Stomach (tissue), 9 donors: ENCODE data around the gene FTH1. TPM values are rescaled to one million over a fixed set of nuclear protein-coding genes. Genes with fewer than 3 reads are reported as not detected.

ENCODE experiments used
- DNase-seq, 2 donors: peaks; one replicate each; pipeline versions ENCODE4 v3.0.0 to v3.0.0-alpha.2; 2013 to 2019
- H3K27ac ChIP-seq, 5 donors: fragments of 200-600 bp in 4 of 5; sonication (generic) in 4 of 5; one replicate each; pipeline ENCODE4 v1.5.1; 2013 to 2019; ENCODE audit warnings: mild to moderate bottlenecking in 1 of 5, moderate library complexity in 1 of 5
- H3K27me3 ChIP-seq, 3 donors: fragments of 200-600 bp; sonication (generic); one replicate each; pipeline ENCODE4 v1.5.1; 2017 to 2019; ENCODE audit warnings: mixed run types in 1 of 3
- H3K36me3 ChIP-seq, 4 donors: fragments of 200-600 bp; sonication (generic); 1 replicate in 3 of 4; 2 replicates in 1 of 4; pipeline ENCODE4 v1.5.1; 2016 to 2019
- H3K4me1 ChIP-seq, 4 donors: fragments of 200-600 bp; sonication (generic); one replicate each; pipeline ENCODE4 v1.5.1; 2016 to 2019
- H3K4me3 ChIP-seq, 4 donors: fragments of 200-600 bp; sonication (generic) in 3 of 4; one replicate each; pipeline ENCODE4 v1.5.1; 2016 to 2019; ENCODE audit warnings: mild to moderate bottlenecking in 1 of 4
- H3K9me3 ChIP-seq, 4 donors: fragments of 200-600 bp; sonication (generic); one replicate each; pipeline ENCODE4 v1.5.1; 2016 to 2019
- EP300 ChIP-seq: sonication (generic); formaldehyde crosslinking; IDR thresholded peaks from one replicate; pipeline ENCODE4 v1.6.1; 2017; ENCODE audit warnings: antibody characterized with exemption
- POLR2A ChIP-seq, 4 donors: fragments of 450-650 bp; IDR thresholded peaks; one replicate each; pipeline ENCODE4 v1.6.1; 2016; ENCODE audit warnings: antibody characterized with exemption in 4 of 4, control low read depth in 2 of 4, mild to moderate bottlenecking in 1 of 4, moderate library complexity in 1 of 4
- POLR2AphosphoS5 ChIP-seq, 3 donors: sonication (generic); formaldehyde crosslinking; IDR thresholded peaks; one replicate each; pipeline ENCODE4 v1.6.1; 2016; ENCODE audit warnings: antibody characterized with exemption in 3 of 3
- WGBS, 5 donors: extraction: QIAGEN DNeasy Blood & Tissue Kit in 3 of 5; methylation state at CpG; one replicate each; pipeline versions ENCODE4 v1.1.5 to v1.1.7; 2013 to 2018; 5-methylcytosine and 5-hydroxymethylcytosine counted together
- intact Hi-C: fragments of 100-400 bp; cut with DNase I; formaldehyde crosslinking; loops from one replicate; pipeline ENCODE4 v1.15.1; 2023; ENCODE audit warnings: low total_unique reads
- polyA plus RNA-seq, 3 donors: library from polyadenylated mRNA; stranded (reverse); fragments of 200-250 nt; gene quantifications; one replicate each; pipeline ENCODE4 v1.2.3, GENCODE V29; 2013
- total RNA-seq, 5 donors: library from RNA; depleted of rRNA; stranded (reverse); fragments of >200 nt; gene quantifications; one replicate each; pipeline versions ENCODE4 v1.1.0 to v1.2.3, GENCODE V29; 2014 to 2016
- TF ChIP-seq, protein P1 (sequence below), 7 experiments: fragments of 450-650 bp in 4 of 7; fragments of 200-600 bp in 3 of 7; sonication (generic) in 3 of 7; IDR thresholded peaks; one replicate each; pipeline ENCODE4 v1.5.1; 2016 to 2019; ENCODE audit warnings: antibody characterized with exemption in 7 of 7, control low read depth in 2 of 7, mild to moderate bottlenecking in 1 of 7
- donor health status: healthy with polysubstance abuse.
- donor health status: Bipolar disorder and iron deficiency.
- donor health status: healthy.

Gene FTH1
- total and polyA plus RNA-seq, 8 donors = 703 to 8,523 (median 2,035) TPM

DNA sequence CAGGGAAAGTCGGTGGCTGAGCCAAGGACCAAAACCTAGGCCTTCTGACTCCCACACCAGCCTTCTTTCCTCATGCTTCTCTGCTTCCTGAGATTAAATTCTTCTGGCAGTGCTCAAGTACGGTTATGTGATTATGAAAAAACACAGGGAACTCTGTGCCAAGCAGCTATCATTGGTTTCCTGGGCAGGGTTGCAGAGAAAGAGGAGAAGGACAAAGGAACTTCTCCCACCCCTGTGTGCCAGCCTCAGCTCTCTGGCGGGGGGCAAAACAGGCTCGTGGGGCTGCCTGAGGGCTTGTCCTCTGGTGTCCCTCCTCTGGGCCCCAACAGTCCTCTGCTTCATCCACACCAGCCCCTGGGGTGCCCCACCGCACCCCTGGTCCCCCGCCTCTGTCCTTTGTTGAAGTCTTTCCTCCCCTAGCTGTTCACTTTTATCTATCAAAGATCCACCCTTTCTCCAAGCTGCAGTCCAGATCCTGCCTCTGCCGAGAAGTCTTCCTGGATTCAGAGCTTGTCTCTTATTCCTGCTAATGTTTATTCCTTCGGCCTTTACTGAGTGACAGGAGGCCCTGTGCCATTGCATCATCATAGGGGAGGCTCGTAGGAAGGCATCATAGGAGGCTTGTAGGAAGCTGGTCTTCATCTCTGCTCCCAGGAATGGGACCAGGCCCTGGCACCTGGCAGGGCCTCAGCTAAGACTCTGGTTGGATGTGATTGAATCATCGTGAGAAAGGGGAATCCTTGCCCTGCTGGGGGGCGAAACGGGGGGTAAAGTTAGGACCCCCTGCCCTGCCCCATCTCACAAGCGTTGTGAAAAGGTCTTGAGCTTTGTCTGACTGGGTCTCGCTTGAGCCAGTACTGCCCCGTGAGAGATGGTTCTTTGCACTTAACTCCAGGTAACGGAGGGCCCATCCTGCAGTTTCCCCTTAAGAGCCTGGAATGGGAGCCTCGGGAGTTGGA lies 11.5 kb upstream of the FTH1 start:
- Histone ChIP-seq H3K9me3 (no peaks in the 10 kb centered on the region), H3K27me3 (no peaks in the 10 kb centered on the region), H3K4me3 (no peak overlapping the region), H3K36me3 (no peaks in the 10 kb centered on the region), H3K27ac (peak overlapping the region; percentile 87 to 100 (median 99)), H3K4me1 (peaks cover 54 to 68% (median 57%) of the 10 kb centered on the region in 4 donors)
- DNase-seq = peak in 1 of 2 donors; percentile 60
- TF ChIP-seq POLR2A (IDR thresholded peaks at IDR 0.05) (no peak), POLR2AphosphoS5 (IDR thresholded peaks at IDR 0.05) (peak in 2 of 3 donors; percentile 40 to 54)
- intact Hi-C loops = no loop called here
- WGBS, 5 donors = 57 to 67% (median 62%) methylated on average over 17 of the region's 17 CpGs

DNA sequence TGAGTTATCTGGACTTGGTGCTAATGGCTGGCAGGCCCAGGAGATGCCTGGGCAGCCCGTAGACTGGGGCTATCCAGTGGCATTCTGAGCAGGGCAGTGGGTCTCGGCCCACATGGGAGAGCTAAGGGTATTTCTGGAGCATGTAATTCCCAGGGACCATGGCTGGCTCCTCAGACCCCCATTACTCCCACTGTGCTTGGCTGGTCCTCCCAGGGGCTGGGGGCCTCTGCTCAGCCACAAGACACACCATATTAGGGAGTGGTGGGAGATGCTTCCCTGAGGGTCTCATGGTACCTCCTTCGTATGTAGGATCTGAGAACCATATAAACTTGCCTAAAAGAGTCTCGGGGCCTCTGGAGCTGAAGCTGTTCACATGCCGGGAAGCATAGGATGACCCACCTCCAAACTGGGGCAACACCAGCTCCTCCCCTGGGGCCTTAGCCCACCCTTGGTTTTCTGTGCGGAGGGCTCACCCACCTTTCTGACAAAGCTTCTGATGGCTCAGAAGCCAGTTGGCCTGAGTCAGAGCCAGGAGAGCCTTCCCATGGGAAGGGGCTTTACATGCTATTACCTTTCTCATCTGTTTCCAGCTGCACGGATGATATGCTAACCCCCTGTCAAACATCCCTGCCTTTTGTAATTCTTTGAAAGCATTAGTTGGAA lies 9.5 kb upstream of the FTH1 start:
- H3K4me3 ChIP-seq = peak overlapping the region in 1 of 4 donors; percentile 17
- peaks cover 70 to 82% (median 75%) of the 10 kb centered on the region in 4 donors for H3K4me1 ChIP-seq
- no peak for TF ChIP-seq POLR2A (IDR thresholded peaks at IDR 0.05)
- TF ChIP-seq, protein P1, sequence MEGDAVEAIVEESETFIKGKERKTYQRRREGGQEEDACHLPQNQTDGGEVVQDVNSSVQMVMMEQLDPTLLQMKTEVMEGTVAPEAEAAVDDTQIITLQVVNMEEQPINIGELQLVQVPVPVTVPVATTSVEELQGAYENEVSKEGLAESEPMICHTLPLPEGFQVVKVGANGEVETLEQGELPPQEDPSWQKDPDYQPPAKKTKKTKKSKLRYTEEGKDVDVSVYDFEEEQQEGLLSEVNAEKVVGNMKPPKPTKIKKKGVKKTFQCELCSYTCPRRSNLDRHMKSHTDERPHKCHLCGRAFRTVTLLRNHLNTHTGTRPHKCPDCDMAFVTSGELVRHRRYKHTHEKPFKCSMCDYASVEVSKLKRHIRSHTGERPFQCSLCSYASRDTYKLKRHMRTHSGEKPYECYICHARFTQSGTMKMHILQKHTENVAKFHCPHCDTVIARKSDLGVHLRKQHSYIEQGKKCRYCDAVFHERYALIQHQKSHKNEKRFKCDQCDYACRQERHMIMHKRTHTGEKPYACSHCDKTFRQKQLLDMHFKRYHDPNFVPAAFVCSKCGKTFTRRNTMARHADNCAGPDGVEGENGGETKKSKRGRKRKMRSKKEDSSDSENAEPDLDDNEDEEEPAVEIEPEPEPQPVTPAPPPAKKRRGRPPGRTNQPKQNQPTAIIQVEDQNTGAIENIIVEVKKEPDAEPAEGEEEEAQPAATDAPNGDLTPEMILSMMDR (IDR thresholded peaks at IDR 0.05) = no peak
- no peak for TF ChIP-seq POLR2AphosphoS5 (IDR thresholded peaks at IDR 0.05)
- no peak for TF ChIP-seq EP300

DNA sequence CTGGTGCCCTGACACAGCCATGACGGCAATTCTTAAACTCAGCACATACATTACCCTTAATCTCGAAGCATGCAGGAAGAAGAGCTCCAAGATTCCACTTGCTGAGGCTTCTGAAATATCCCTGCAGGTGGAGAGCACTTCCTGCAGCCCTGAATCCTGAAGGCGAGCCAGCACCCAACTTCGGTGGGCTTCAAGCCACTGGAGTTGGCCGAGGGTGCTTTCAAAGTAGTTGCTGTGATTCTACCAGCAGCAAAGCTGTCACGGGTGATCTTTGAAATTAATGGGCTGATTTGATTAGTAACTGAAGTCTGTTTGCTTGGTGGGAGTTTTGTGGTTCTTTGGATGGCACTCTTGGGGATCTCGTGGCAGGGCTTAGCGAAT lies 9.0 kb upstream of the FTH1 start:
- no peak overlapping the region for H3K4me3 ChIP-seq
- no peak for TF ChIP-seq POLR2AphosphoS5 (IDR thresholded peaks at IDR 0.05)
- no peak for TF ChIP-seq EP300
- no peak for TF ChIP-seq POLR2A (IDR thresholded peaks at IDR 0.05)
- TF ChIP-seq, protein P1 (IDR thresholded peaks at IDR 0.05) = no peak
- H3K4me1 ChIP-seq = peaks cover 74 to 86% (median 78%) of the 10 kb centered on the region in 4 donors
- no peaks in the 10 kb centered on the region for H3K36me3 ChIP-seq
- intact Hi-C loops = no loop called here
- no peak for DNase-seq
- no peaks in the 10 kb centered on the region for H3K27me3 ChIP-seq
- H3K27ac ChIP-seq = peak overlapping the region; percentile 85 to 100 (median 99)
- WGBS, 5 donors = 76 to 81% (median 79%) methylated on average over 8 of the region's 8 CpGs
- no peaks in the 10 kb centered on the region for H3K9me3 ChIP-seq

More for the DNA sequence above, 9.5 kb upstream of the FTH1 start:
- Histone ChIP-seq H3K27ac (peak overlapping the region; percentile 53 to 100 (median 99)), H3K36me3 (no peaks in the 10 kb centered on the region), H3K27me3 (no peaks in the 10 kb centered on the region), H3K9me3 (no peaks in the 10 kb centered on the region)
- DNase-seq = no peak
- WGBS, 5 donors = 58 to 75% (median 62%) methylated on average over 6 to 7 of the region's 7 CpGs
- intact Hi-C loops = no loop called here

DNA sequence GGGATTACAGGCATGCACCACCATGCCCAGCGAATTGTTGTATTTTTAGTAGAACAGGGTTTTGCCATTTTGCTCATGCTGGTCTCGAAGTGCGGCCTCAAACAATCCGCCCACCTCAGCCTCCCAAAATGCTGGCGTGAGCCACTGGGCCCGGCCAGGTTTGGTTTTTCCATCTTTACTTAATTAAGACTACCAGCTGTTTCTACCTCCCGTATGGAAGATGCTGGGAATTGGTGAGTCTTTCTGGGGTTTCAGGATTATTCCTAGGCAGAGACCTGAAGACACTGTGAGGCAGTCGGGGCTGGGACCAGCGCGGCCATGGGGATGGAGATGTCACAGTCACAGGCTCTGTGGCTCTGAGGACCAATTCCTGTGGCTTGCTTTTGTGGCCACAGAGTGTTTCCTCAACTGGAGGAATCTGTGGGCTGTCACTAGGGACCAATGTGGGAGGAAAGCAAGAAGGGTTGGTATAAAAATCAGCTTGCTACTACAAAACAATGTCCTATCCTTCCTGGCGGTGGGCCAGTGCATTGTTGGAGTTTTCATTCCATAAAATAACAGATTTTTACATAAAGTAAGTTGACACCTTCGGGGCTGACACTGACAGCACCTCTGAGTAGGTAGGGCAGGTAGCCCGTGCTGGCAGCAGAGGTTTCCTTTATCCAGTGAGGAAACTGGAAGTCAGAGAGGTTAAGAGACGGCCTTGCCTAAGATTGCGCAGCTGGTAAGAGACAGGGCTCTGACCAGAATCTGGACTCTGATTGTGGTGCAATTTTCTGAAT lies 8.4 kb upstream of the FTH1 start:
- 68 to 76% (median 69%) methylated on average over 15 of the region's 15 CpGs for WGBS, 5 donors
- DNase-seq = no peak
- Histone ChIP-seq H3K4me1 (peaks cover 80 to 92% (median 84%) of the 10 kb centered on the region in 4 donors), H3K27ac (peak overlapping the region; percentile 85 to 100 (median 99)), H3K36me3 (no peaks in the 10 kb centered on the region), H3K27me3 (no peaks in the 10 kb centered on the region), H3K9me3 (no peaks in the 10 kb centered on the region), H3K4me3 (peak overlapping the region in 2 of 4 donors; percentile 7 to 10)
- intact Hi-C loops = no loop called here
- TF ChIP-seq, protein P1 (IDR thresholded peaks at IDR 0.05) = no peak
- TF ChIP-seq POLR2AphosphoS5 (IDR thresholded peaks at IDR 0.05) = no peak
- no peak for TF ChIP-seq EP300
- TF ChIP-seq POLR2A (IDR thresholded peaks at IDR 0.05) = no peak
